ENCODE data around the gene ACTR5.
"Not testable (repeated sequence)": the region's sequence is repeated elsewhere in the genome, so short reads cannot be mapped to it uniquely, and the experiment has no call there.

ACTR5 gene

DNA sequence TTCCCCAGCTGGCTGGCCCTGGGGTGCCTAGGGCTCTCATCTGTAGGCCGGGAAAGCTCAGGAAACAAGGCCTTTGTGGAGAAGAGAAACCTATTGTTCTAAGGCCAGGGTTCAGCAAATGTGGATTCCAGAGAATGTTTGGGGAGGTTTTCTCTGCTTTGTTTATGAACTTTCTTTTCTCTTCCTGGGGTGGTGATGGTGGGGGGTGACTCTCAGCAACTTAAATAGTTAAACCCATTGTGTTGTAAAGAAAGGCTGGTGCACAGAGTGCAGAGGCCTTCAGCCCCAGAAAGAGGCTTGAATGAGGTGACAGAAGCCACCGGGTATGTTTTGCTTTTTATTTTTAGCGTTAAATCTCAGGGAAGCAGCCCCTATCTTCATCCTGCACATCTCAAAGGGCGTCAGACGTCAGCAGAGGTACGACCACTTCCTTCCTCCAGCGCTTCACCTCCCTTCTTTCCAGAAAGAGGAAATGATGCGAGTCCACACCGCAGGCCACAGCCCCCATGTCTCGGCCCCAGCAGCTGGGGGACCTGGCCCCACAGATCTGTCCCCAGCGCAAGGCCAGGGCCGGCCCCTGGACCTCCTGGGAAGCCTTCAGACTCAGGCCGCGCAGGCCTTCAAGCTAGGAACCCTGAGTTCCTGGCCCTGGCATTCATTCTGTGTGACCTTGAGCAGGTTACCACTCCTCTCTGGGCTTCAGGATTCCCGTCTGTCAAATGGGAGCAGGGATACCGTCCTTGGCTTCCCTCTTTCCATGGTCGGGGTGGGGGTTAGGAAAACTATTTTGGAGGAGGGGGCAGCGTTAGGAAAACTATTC lies 56.6 kb downstream of the ACTR5 start:
- no peak for DNase-seq (ENCODE audit: low spot score)

DNA sequence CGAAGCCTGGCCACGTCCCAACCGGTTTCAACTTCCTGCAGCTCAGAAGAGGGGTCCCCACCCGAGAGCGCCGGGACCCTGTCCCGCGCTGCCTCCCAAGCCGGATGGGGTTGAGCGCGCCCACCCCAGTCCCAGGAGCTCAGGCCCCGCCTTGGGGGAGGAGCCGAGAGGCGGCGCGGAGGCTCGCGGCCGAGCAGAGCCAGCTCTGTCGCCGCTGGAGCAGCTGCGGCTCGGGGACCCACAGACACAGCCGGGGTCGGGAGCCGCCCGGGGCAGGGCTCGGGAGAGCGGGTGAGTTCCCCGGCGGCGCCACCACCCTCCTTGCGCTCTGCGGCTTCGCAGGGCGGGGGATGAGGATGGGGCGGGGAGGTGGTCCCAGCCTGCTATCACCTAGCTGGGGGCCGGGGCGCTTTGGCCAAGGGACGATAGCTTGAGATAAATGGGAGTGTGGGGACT lies 57.3 kb downstream of the ACTR5 start, which contains the start of gene PPP1R16B:
Gene PPP1R16B (plus strand): TSS at position 196 of the 456 bp plus-strand sequence. CDS start 30,229 bp downstream, outside the sequence.
- peak; percentile 50 for DNase-seq (ENCODE audit: low spot score)

- DNase-seq (ENCODE audit: low spot score): no peak
These were observed 57.9 kb downstream of the ACTR5 start for GRCh38 chr20:38805958-38806854.

GRCh38 chr20:38806855-38807655 lies 58.8 kb downstream of the ACTR5 start:
- no peak for DNase-seq (ENCODE audit: low spot score)

- no peak for DNase-seq (ENCODE audit: low spot score)
These were observed 61.7 kb downstream of the ACTR5 start for GRCh38 chr20:38809942-38810341.

DNA sequence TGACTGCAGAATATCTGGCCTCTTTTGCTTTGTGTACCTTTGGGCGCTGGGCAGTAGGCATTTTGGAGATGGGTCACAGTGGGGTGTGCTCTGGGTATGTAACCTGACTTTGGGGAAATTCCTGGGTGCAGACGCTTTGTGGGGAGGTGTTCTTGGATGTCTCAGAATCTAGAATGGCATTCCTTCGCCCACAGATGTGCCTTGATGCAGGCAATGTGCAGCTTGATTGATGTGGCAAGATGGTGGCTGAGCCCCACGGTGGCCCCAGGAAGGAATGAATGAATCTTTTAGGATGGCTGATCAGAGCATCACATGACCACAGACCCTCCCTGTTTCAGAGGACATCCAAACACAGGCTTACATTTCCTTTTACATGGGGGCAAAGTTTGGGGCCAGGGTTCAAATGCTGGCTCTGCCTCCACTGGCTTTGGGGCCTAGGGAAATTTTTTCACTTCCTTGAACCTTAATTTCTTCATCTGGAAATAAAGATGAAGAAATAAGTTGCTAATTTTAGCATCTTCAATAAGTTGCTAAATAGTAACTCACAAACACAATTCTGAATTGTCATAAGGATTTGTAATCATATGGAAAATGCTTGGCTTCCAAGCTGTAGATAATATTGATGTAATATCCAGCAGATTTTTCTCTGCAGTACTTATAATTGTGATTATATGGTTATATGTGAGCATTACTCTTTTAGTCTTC lies 62.8 kb downstream of the ACTR5 start:
- DNase-seq (ENCODE audit: low spot score): no peak

DNA sequence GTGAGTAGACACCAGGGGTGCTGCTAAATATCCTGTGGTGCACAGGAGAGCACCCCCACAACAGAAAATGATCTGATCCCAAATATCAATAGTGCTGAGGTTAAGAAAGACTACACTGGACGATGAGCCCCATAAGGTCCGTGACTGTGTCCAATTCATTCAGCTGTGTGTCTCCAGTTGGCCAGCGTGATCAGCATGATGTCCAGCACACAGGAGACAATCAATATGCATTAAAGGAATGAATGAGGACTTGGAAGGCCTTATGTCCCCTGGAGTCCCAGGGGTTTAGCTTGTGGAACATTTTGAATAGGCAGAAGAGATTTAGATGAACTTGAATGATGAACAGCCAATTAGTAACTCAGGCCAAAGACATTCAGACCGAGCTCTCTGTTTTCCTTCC lies 63.5 kb downstream of the ACTR5 start:
- DNase-seq (ENCODE audit: low spot score): no peak

GRCh38 chr20:38812182-38812581 lies 63.9 kb downstream of the ACTR5 start:
- no peak for DNase-seq (ENCODE audit: low spot score)

- DNase-seq (ENCODE audit: low spot score): no peak
These were observed 64.7 kb downstream of the ACTR5 start for GRCh38 chr20:38812709-38813573.

- DNase-seq (ENCODE audit: low spot score): not testable (repeated sequence)
These were observed 65.3 kb downstream of the ACTR5 start for GRCh38 chr20:38813574-38813962.

DNA sequence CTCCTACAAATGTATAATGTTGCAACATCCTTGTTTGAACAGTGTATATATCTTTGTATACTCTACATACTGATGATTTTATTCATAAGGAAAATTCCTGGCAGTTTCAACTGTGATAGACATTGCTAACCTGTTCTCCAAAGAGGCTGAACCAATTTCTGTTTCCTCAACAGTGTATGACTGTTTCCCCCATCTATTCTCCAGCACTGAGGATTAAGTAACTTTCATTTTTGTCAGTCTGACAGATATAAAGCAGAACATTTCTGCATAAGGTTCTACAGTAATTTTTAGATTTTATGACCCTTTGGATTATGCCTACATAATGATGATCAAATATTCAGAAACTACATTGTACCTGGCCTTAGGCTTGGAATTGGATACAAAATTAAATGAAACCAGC lies 67.2 kb downstream of the ACTR5 start:
- no peak for DNase-seq (ENCODE audit: low spot score)

DNA sequence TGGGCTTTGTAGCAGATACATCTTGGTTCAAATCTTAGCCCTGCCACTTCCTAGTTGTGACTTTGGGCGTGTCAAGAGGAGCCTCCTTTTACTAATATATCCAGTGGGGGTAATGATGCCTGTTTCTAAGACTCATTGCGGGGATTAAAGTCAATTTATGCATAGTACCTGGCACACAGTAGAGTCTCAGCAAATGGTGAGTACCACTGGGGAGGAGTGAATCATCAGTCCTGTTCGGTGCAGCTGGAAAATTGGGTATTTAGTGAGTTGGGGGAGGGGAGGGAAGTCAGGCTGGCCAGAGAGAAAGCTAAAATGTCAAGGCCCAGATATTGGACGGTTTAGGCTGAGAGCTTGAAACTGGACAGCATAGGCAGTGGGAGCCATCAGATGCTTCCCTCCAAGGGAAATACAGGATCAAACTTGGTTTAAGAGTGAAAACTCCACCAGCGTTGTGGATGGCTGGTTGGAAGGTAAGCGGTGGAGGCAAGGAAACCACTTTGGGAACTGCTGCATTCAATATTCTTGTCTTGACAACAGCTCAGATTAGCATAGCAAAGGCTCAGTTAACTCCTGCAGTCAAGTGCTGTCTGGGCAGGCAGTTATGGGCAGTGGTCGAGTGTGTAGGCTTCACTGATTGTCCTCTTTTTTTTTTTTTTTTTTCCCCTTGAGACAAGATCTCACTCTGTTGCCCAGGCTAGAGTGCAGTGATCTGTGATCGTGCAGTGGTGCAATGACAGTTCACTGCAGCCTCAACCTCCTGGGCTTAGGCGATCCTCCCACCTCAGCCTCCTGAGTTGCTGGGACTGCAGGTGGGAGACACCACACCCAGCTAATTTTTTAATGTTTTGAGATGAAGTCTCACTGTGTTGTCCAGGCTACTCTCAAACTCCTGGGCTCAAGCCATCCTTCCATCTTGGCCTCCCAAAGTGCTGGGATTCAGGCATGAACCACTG lies 70.1 kb downstream of the ACTR5 start:
- no peak for DNase-seq (ENCODE audit: low spot score)
